Measurements from ENCODE around the gene DNM2.
"Not testable (repeated sequence)": the region's sequence is repeated elsewhere in the genome, so short reads cannot be mapped to it uniquely, and the experiment has no call there.

Gene DNM2

GRCh38 chr19:10848230-10848856 lies 130.5 kb downstream of the DNM2 start, which contains the start of gene C19orf38:
Gene C19orf38 (plus strand): TSS chr19:10848415. CDS start chr19:10848509, 94 bp downstream.
- peaks cover 5% of the 10 kb centered on the region for H3K9me3 Mint-ChIP-seq (ENCODE audit: low read depth)
- H3K4me3 Mint-ChIP-seq: peak within 1 kb of the TSS; percentile 56
- peaks cover 8% of the 10 kb centered on the region for H3K4me1 Mint-ChIP-seq (ENCODE audit: low read depth)
- no peak within 1 kb of the TSS for H3K27ac Mint-ChIP-seq
- H3K36me3 Mint-ChIP-seq: peaks cover 6% of the 10 kb centered on the region
- H3K27me3 Mint-ChIP-seq: no peaks in the 10 kb centered on the region

- peaks cover 4% of the 10 kb centered on the region for H3K36me3 Mint-ChIP-seq
- no peaks in the 10 kb centered on the region for H3K27me3 Mint-ChIP-seq
- H3K27ac Mint-ChIP-seq: no peak overlapping the region
- H3K9me3 Mint-ChIP-seq (ENCODE audit: low read depth): peaks cover 5% of the 10 kb centered on the region
- H3K4me3 Mint-ChIP-seq: no peak overlapping the region
- H3K4me1 Mint-ChIP-seq (ENCODE audit: low read depth): peaks cover 8% of the 10 kb centered on the region
These were observed 132.8 kb downstream of the DNM2 start for GRCh38 chr19:10850631-10851030.

GRCh38 chr19:10852098-10852800 lies 134.4 kb downstream of the DNM2 start:
- Mint-ChIP-seq H3K27me3 (no peaks in the 10 kb centered on the region), H3K4me1 (ENCODE audit: low read depth) (peaks cover 8% of the 10 kb centered on the region), H3K4me3 (no peak overlapping the region), H3K9me3 (ENCODE audit: low read depth) (no peaks in the 10 kb centered on the region), H3K36me3 (no peaks in the 10 kb centered on the region), H3K27ac (no peak overlapping the region)

GRCh38 chr19:10852941-10853340 lies 135.1 kb downstream of the DNM2 start:
- Mint-ChIP-seq H3K27ac (no peak overlapping the region), H3K36me3 (no peaks in the 10 kb centered on the region), H3K27me3 (no peaks in the 10 kb centered on the region)

GRCh38 chr19:10854350-10855089 lies 136.6 kb downstream of the DNM2 start:
- H3K36me3 Mint-ChIP-seq: no peaks in the 10 kb centered on the region
- no peaks in the 10 kb centered on the region for H3K4me1 Mint-ChIP-seq (ENCODE audit: low read depth)
- no peaks in the 10 kb centered on the region for H3K27me3 Mint-ChIP-seq
- H3K9me3 Mint-ChIP-seq (ENCODE audit: low read depth): no peaks in the 10 kb centered on the region
- H3K4me3 Mint-ChIP-seq: no peak overlapping the region
- H3K27ac Mint-ChIP-seq: no peak overlapping the region

More at GRCh38 chr19:10852941-10853340, 135.1 kb downstream of the DNM2 start:
- H3K4me3 Mint-ChIP-seq: no peak overlapping the region
- H3K9me3 Mint-ChIP-seq (ENCODE audit: low read depth): no peaks in the 10 kb centered on the region
- peaks cover 8% of the 10 kb centered on the region for H3K4me1 Mint-ChIP-seq (ENCODE audit: low read depth)

DNA sequence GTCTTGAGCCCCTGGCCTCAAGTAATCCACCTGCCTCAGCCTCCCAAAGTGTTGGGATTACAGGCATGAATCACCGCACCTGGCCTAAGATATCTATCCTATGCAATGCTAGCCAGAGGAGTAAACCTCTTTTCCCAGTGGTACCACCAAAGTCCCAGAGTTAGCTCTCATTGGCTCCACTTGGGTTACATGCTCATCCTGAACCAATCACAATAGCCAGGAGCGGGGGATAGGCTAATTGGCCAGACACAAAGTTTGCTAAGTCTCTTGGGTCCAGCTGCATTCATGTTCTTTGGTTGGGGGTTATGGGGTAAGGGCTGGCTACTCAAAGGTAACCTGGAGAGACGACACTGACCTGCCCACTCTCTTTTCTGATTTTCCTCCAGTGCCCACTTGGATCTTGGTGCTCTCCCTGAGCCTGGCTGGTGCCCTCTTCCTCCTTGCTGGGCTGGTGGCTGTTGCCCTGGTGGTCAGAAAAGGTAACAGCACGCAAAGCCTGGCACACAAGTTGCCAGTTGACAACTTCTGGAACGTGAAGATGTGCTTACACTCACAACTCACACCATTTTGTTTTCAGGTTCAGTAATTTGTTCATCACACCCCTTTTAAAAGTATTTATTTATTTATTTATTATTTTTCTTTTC lies 138.1 kb downstream of the DNM2 start:
- Mint-ChIP-seq H3K4me1 (ENCODE audit: low read depth) (no peaks in the 10 kb centered on the region), H3K27ac (no peak overlapping the region), H3K36me3 (no peaks in the 10 kb centered on the region)

DNA sequence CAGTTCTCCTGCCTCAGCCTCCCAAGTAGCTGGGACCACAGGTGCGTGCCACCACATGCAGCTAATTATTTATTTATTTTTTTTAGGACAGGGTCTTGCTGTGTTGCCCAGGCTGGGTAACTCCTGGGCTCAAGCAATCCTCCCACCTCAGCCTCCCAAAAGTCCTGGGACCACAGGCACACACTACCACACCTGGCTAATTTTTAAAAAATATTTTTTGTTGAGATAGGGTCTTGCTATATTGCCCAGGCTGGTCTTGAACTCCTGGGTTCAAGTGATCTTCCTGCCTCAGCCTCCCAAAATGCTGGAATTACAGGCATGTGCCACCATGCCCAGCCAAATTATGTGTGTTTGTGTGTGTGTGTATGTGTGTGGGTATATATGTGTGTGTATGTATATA lies 139.0 kb downstream of the DNM2 start:
- H3K36me3 Mint-ChIP-seq; H3K4me1 Mint-ChIP-seq (ENCODE audit: low read depth); H3K9me3 Mint-ChIP-seq (ENCODE audit: low read depth); H3K27ac Mint-ChIP-seq; H3K27me3 Mint-ChIP-seq; H3K4me3 Mint-ChIP-seq: not testable (repeated sequence)

More for the DNA sequence above, 138.1 kb downstream of the DNM2 start:
- H3K27me3 Mint-ChIP-seq: no peaks in the 10 kb centered on the region
- no peaks in the 10 kb centered on the region for H3K9me3 Mint-ChIP-seq (ENCODE audit: low read depth)
- H3K4me3 Mint-ChIP-seq: no peak overlapping the region

- Mint-ChIP-seq H3K4me3 (no peak overlapping the region), H3K4me1 (ENCODE audit: low read depth) (no peaks in the 10 kb centered on the region), H3K27ac (no peak overlapping the region), H3K9me3 (ENCODE audit: low read depth) (no peaks in the 10 kb centered on the region), H3K27me3 (no peaks in the 10 kb centered on the region), H3K36me3 (no peaks in the 10 kb centered on the region)
These were observed 140.4 kb downstream of the DNM2 start for GRCh38 chr19:10858204-10858828.

DNA sequence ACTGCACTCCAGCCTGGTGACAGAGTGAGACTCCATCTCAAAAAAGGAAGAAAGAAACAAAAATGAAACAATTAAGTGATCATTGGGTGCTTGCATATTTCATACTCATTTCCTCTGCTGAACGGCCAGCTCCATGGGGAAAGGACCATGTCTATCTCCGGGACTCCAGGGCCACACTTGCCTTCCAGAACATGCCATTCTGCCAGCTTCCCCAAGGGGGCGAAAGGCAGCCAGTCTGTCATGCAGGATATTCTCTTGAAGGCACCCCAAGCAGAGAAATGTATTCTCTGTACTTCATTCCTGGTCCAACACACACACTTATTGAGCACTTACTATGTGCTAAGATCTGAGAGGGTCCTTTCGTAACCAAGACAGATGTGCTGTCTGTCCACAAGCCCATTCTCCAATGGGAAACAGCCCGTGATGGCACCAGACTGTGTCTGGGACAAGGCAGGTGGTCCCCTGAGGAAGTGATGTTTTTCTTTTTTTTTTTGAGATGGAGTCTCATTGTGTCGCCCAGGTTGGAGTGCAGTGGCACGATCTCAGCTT lies 143.3 kb downstream of the DNM2 start:
- no peak overlapping the region for H3K4me3 Mint-ChIP-seq
- no peaks in the 10 kb centered on the region for H3K9me3 Mint-ChIP-seq (ENCODE audit: low read depth)
- no peak overlapping the region for H3K27ac Mint-ChIP-seq
- no peaks in the 10 kb centered on the region for H3K27me3 Mint-ChIP-seq
- peaks cover 9% of the 10 kb centered on the region for H3K4me1 Mint-ChIP-seq (ENCODE audit: low read depth)
- H3K36me3 Mint-ChIP-seq: no peaks in the 10 kb centered on the region

DNA sequence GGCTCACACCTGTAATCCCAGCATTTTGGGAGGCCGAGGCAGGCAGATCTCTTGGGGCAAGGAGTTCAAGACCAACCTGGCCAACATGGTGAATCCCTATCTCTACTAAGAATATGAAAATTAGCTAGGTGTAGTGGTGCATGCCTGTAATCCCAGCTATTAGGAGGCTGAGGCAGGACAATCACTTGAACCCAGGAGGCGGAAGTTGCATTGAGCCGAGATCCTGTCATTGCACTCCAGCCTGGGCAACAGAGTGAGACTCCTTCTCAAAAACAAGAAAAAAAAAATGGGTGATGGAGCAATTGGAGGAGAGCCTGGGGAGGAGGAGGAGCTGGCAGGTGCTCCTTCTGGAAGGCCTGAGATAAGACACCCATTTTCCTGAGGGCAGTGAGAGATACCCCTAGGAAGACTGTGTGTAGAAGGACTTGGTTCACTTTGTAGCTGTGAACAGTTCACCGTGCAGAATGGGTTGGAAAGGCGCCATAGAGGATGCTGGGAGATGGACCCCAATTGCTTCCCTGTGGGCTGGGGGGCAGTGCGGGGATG lies 144.8 kb downstream of the DNM2 start:
- Mint-ChIP-seq H3K4me3 (no peak overlapping the region), H3K4me1 (ENCODE audit: low read depth) (peaks cover 9% of the 10 kb centered on the region), H3K36me3 (no peaks in the 10 kb centered on the region), H3K9me3 (ENCODE audit: low read depth) (no peaks in the 10 kb centered on the region), H3K27me3 (no peaks in the 10 kb centered on the region), H3K27ac (no peak overlapping the region)

DNA sequence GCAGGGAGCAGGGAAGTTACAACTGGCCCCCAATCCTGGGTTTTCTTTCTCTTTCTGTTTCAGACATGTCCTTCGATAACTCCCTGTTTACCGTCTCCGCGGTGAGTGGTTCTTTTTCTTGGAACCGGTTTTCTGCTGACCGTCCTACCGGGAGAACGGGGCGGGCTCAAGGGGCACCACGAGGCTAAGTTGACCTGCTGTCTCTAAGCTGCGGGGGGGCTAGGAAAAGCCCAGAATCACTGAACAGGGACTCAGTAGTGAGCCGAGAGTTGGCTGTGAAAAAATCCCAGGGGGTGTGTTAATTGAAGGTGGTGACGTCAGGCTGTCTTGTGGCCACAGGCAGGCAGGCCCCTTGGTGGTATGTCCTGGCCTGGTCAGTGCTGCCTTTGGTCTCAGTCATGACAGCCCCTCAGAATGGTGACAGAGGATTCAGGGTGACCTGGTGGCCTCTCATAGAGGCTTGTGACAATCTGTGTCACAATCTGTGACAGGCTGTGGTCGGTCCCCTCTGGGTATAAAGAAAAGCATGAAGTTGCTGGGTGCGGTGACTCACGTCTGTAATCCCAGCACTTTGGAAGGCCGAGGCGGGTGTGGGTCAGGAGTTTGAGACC lies 145.3 kb downstream of the DNM2 start:
- Mint-ChIP-seq H3K9me3 (ENCODE audit: low read depth) (no peaks in the 10 kb centered on the region), H3K27ac (no peak overlapping the region), H3K36me3 (no peaks in the 10 kb centered on the region), H3K4me1 (ENCODE audit: low read depth) (peaks cover 14% of the 10 kb centered on the region), H3K4me3 (no peak overlapping the region), H3K27me3 (no peaks in the 10 kb centered on the region)

- Mint-ChIP-seq H3K27me3 (no peaks in the 10 kb centered on the region), H3K4me1 (ENCODE audit: low read depth) (peaks cover 15% of the 10 kb centered on the region), H3K36me3 (no peaks in the 10 kb centered on the region), H3K27ac (no peak overlapping the region), H3K9me3 (ENCODE audit: low read depth) (no peaks in the 10 kb centered on the region), H3K4me3 (no peak overlapping the region)
These were observed 146.6 kb downstream of the DNM2 start for GRCh38 chr19:10864538-10864899.

DNA sequence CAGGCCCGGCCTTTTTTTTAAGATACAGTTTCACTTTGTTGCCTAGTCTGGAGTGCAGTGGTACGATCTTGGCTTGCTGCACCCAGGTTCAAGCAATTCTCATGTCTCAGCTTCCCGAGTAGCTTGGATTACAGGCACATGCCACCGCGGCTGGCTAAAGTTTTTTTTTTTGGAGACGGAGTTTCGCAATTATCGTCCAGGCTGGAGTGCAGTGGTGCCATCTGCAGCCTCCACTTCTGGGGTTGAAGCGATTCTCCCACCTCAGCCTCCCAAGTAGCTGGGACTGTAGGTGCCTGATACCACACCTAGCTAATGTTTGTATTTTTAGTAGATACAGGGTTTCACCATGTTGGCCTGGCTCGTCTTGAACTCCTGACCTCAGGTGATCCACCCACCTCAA lies 148.6 kb downstream of the DNM2 start:
- Mint-ChIP-seq H3K4me3 (no peak overlapping the region), H3K36me3 (no peaks in the 10 kb centered on the region), H3K27me3 (no peaks in the 10 kb centered on the region), H3K27ac (no peak overlapping the region), H3K9me3 (ENCODE audit: low read depth) (no peaks in the 10 kb centered on the region), H3K4me1 (ENCODE audit: low read depth) (peaks cover 19% of the 10 kb centered on the region)

All from activated naive CD8-positive, alpha-beta T cell (primary cell).